HL-60 (cell line): ENCODE results near the gene DNLZ.

Experiments
- DNase-seq, 2 experiments: peaks; one replicate each; pipeline ENCODE4 v3.0.0-alpha.2; 2010 to 2020; ENCODE audit warnings: low read depth in 1 of 2, low spot score in 1 of 2
- H3K27ac ChIP-seq: fragments of 250-450 bp; sonication (Bioruptor Pico); replicated peaks from 2 replicates; pipeline ENCODE4 v1.5.1; 2020; ENCODE audit warnings: mild to moderate bottlenecking, moderate library complexity
- H3K27me3 ChIP-seq: fragments of 250-450 bp; sonication (Bioruptor Pico); 2 replicates; pipeline ENCODE4 v1.5.1; 2021; ENCODE audit warnings: mild to moderate bottlenecking, moderate library complexity; ENCODE audit not compliant: insufficient read depth, poor library complexity, severe bottlenecking
- H3K4me3 ChIP-seq: replicated peaks from 2 replicates; pipeline ENCODE4 v1.5.1; 2011; ENCODE audit warnings: mild to moderate bottlenecking, control low read depth, low read length; ENCODE audit not compliant: insufficient read depth
- CTCF ChIP-seq: IDR thresholded peaks from one replicate; pipeline ENCODE4 v1.5.1; 2011; ENCODE audit warnings: low read length, control low read depth, inconsistent platforms; ENCODE audit not compliant: insufficient read depth
- GABPA ChIP-seq: IDR thresholded peaks from 2 replicates; pipeline ENCODE4 v1.6.1; 2012; ENCODE audit warnings: low read depth
- POLR2AphosphoS5 ChIP-seq: IDR thresholded peaks from 2 replicates; pipeline ENCODE4 v1.6.1; 2012; ENCODE audit warnings: low read depth
- REST ChIP-seq: IDR thresholded peaks from 2 replicates; pipeline ENCODE4 v1.6.1; 2012; ENCODE audit warnings: low read depth; ENCODE audit not compliant: insufficient replicate concordance
- SPI1 ChIP-seq: IDR thresholded peaks from 2 replicates; pipeline ENCODE4 v1.6.1; 2012; ENCODE audit warnings: low read depth, mild to moderate bottlenecking, borderline replicate concordance

The DNLZ gene

GRCh38 chr9:136329211-136329627 lies 34.3 kb downstream of the DNLZ start:
- H3K27ac ChIP-seq = no peak overlapping the region
- TF ChIP-seq CTCF (no peak), POLR2AphosphoS5 (no peak), REST (no peak), GABPA (no peak), SPI1 (no peak)
- H3K4me3 ChIP-seq = no peak overlapping the region
- peaks cover 12% of the 10 kb centered on the region for H3K27me3 ChIP-seq
- DNase-seq = no peak

- H3K27me3 ChIP-seq = peaks cover 14% of the 10 kb centered on the region
- TF ChIP-seq SPI1 (no peak), REST (no peak), GABPA (no peak), CTCF (no peak), POLR2AphosphoS5 (no peak)
- DNase-seq = no peak
- no peak overlapping the region for H3K4me3 ChIP-seq
- H3K27ac ChIP-seq = no peak overlapping the region
Measured at GRCh38 chr9:136328622-136329041, 34.9 kb downstream of the DNLZ start.

GRCh38 chr9:136328011-136328621 lies 35.4 kb downstream of the DNLZ start:
- no peak for DNase-seq
- no peak overlapping the region for H3K4me3 ChIP-seq
- TF ChIP-seq SPI1 (no peak), GABPA (no peak), POLR2AphosphoS5 (no peak)
- peaks cover 14% of the 10 kb centered on the region for H3K27me3 ChIP-seq
- H3K27ac ChIP-seq = no peak overlapping the region

GRCh38 chr9:136327304-136327974 lies 36.1 kb downstream of the DNLZ start, which contains the start of gene GPSM1:
GPSM1 (plus strand) TSS chr9:136327539; CDS start chr9:136327696, 157 bp downstream.
- peaks cover 18% of the 10 kb centered on the region for H3K27me3 ChIP-seq
- TF ChIP-seq SPI1 (no peak), CTCF (no peak), REST (no peak), POLR2AphosphoS5 (no peak), GABPA (no peak)
- DNase-seq = peak in 1 of 2 experiments; percentile 41
- no peak within 1 kb of the TSS for H3K27ac ChIP-seq
- H3K4me3 ChIP-seq = peak within 1 kb of the TSS; percentile 14
